ENCODE results near the gene PPAT. TPM values are rescaled to one million over a fixed set of nuclear protein-coding genes. Genes with fewer than 3 reads are reported as not detected.
"Not testable (repeated sequence)": the region's sequence is repeated elsewhere in the genome, so short reads cannot be mapped to it uniquely, and the experiment has no call there.

The PPAT gene
- 15.0 and 21.6 TPM in 2 replicates for total RNA-seq (2014; rRNA removed; shearing (Covaris generic))

- peak; percentile 94 for DNase-seq (ENCODE audit: low read depth)
Observed at GRCh38 chr4:56435140-56435926, at the start of gene PPAT. Gene PPAT, minus strand, starts transcription at chr4:56435615. Its CDS starts 138 bp downstream, at chr4:56435477.

GRCh38 chr4:56480691-56481090 lies 45.3 kb upstream of the PPAT start:
- DNase-seq (ENCODE audit: low read depth) = no peak

GRCh38 chr4:56477192-56477702 lies 41.8 kb upstream of the PPAT start:
- no peak for DNase-seq (ENCODE audit: low read depth)

- no peak for DNase-seq (ENCODE audit: low read depth)
Observed at GRCh38 chr4:56475917-56476316, 40.5 kb upstream of the PPAT start.

- no peak for DNase-seq (ENCODE audit: low read depth)
Observed at GRCh38 chr4:56469489-56470210, 34.2 kb upstream of the PPAT start.

- peak; percentile 58 for DNase-seq (ENCODE audit: low read depth)
Observed at GRCh38 chr4:56468097-56468422, 32.6 kb upstream of the PPAT start.

GRCh38 chr4:56467284-56468096 lies 32.1 kb upstream of the PPAT start, which contains the start of gene SRP72:
Gene SRP72, plus strand, starts transcription at chr4:56467617. Its CDS starts 19 bp downstream, at chr4:56467636.
- DNase-seq (ENCODE audit: low read depth) = peak; percentile 91

GRCh38 chr4:56466910-56467283 lies 31.5 kb upstream of the PPAT start:
- peak; percentile 9 for DNase-seq (ENCODE audit: low read depth)

GRCh38 chr4:56466296-56466761 lies 30.9 kb upstream of the PPAT start:
- peak; percentile 88 for DNase-seq (ENCODE audit: low read depth)

- DNase-seq (ENCODE audit: low read depth) = peak; percentile 35
Observed at GRCh38 chr4:56465599-56466295, 30.3 kb upstream of the PPAT start.

- peak; percentile 7 for DNase-seq (ENCODE audit: low read depth)
Observed at GRCh38 chr4:56464581-56464980, 29.2 kb upstream of the PPAT start.

GRCh38 chr4:56463711-56464110 lies 28.3 kb upstream of the PPAT start:
- no peak for DNase-seq (ENCODE audit: low read depth)

- DNase-seq (ENCODE audit: low read depth) = no peak
Observed at GRCh38 chr4:56462157-56462556, 26.7 kb upstream of the PPAT start.

- DNase-seq (ENCODE audit: low read depth) = no peak
Observed at GRCh38 chr4:56460085-56460484, 24.7 kb upstream of the PPAT start.

- no peak for DNase-seq (ENCODE audit: low read depth)
Observed at GRCh38 chr4:56450342-56450741, 14.9 kb upstream of the PPAT start.

- not testable (repeated sequence) for DNase-seq (ENCODE audit: low read depth)
Observed at GRCh38 chr4:56449475-56449874, 14.1 kb upstream of the PPAT start.

GRCh38 chr4:56448301-56448700 lies 12.9 kb upstream of the PPAT start:
- DNase-seq (ENCODE audit: low read depth) = no peak

GRCh38 chr4:56445699-56446098 lies 10.3 kb upstream of the PPAT start:
- no peak for DNase-seq (ENCODE audit: low read depth)

- DNase-seq (ENCODE audit: low read depth) = no peak
Observed at GRCh38 chr4:56444719-56445118, 9.3 kb upstream of the PPAT start.

GRCh38 chr4:56440983-56441382 lies 5.6 kb upstream of the PPAT start:
- no peak for DNase-seq (ENCODE audit: low read depth)

GRCh38 chr4:56438766-56439165 lies 3.4 kb upstream of the PPAT start:
- no peak for DNase-seq (ENCODE audit: low read depth)

All from M059J (cell line).